ENCODE data around the gene BPIFB6.

BPIFB6 gene

DNA sequence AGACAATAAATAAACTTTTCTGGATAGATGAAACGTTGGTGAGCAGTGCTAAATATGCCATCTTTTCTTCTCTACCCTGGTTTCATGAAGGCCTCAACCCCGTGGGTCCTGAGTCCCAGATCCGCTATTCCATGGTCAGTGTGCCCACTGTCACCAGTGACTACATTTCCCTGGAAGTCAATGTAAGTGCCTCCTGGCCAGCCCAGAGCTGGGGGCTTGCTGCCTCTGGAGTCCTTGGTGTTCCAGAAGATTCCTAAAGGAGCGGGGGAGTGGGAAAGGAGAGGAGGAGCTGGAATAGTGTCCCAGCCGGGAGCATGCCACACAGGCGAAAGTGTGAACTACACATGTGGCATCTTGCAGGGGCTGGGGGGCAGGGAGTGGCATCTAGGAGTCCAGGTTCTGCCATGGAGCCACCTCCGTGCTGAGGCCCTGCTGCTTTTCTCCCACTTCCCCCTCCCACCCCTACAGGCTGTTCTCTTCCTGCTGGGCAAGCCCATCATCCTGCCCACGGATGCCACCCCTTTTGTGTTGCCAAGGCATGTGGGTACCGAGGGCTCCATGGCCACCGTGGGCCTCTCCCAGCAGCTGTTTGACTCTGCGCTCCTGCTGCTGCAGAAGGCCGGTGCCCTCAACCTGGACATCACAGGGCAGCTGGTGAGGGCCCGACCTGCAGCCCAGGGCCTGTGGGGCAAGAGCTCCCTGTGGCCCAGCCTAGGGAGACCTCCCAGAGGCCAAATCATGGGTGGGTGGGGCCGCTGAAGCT is 13.1 kb upstream of the BPIFB6 start:
- H3K27me3 ChIP-seq (ENCODE audit: insufficient read depth, low read depth, severe bottlenecking) = no peaks in the 10 kb centered on the region
- H3K27ac ChIP-seq = no peak overlapping the region
- no peak for DNase-seq
- no peaks in the 10 kb centered on the region for H3K9me3 ChIP-seq (ENCODE audit: severe bottlenecking)
- H3K4me3 ChIP-seq (ENCODE audit: low read depth, low read length) = no peak overlapping the region
- TF ChIP-seq, protein P1, sequence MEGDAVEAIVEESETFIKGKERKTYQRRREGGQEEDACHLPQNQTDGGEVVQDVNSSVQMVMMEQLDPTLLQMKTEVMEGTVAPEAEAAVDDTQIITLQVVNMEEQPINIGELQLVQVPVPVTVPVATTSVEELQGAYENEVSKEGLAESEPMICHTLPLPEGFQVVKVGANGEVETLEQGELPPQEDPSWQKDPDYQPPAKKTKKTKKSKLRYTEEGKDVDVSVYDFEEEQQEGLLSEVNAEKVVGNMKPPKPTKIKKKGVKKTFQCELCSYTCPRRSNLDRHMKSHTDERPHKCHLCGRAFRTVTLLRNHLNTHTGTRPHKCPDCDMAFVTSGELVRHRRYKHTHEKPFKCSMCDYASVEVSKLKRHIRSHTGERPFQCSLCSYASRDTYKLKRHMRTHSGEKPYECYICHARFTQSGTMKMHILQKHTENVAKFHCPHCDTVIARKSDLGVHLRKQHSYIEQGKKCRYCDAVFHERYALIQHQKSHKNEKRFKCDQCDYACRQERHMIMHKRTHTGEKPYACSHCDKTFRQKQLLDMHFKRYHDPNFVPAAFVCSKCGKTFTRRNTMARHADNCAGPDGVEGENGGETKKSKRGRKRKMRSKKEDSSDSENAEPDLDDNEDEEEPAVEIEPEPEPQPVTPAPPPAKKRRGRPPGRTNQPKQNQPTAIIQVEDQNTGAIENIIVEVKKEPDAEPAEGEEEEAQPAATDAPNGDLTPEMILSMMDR (IDR thresholded peaks at IDR 0.05; ENCODE audit: low read depth, low read length) = no peak
- no peaks in the 10 kb centered on the region for H3K36me3 ChIP-seq

DNA sequence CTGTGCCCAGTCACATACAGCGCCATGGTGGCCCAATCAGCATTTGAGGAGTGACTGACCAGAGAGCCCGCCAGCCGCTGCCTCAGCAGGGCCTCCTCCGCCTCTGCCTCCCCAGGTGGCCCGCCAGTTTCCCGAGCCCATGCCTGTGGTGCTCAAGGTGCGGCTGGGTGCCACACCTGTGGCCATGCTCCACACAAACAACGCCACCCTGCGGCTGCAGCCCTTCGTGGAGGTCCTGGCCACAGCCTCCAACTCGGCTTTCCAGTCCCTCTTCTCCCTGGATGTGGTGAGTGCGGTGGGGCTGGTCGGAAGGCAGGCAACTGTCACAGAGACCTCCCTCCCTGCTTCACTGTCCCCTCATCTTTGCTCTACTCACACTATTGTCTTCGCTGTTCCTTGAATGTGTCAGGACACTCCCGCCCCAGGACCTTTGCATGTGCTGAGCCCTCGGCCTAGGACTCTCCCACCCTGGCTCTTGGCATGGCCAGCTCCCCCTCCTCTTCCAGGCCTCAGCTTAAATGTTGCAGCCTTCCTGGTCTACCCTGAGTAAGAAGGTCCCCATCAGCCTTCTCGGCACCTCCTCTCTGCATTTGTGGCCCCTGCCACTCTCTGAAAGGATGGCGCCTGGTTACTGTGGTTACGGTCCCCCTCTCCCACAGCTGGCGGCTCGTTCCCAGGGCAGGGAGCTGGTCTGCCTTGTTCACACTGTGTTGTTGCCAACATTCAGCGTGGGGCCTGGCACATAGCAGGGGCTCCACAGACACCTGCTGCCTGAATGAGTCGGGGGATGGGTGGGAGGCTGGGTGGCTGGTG is 11.8 kb upstream of the BPIFB6 start:
- no peaks in the 10 kb centered on the region for H3K36me3 ChIP-seq
- no peak for DNase-seq
- TF ChIP-seq, protein P1 (IDR thresholded peaks at IDR 0.05; ENCODE audit: low read depth, low read length) = no peak
- H3K4me3 ChIP-seq (ENCODE audit: low read depth, low read length) = no peak overlapping the region
- no peaks in the 10 kb centered on the region for H3K27me3 ChIP-seq (ENCODE audit: insufficient read depth, low read depth, severe bottlenecking)
- no peaks in the 10 kb centered on the region for H3K9me3 ChIP-seq (ENCODE audit: severe bottlenecking)
- H3K27ac ChIP-seq = no peak overlapping the region

- no peak for DNase-seq
- Histone ChIP-seq H3K4me3 (ENCODE audit: low read depth, low read length) (no peak overlapping the region), H3K27me3 (ENCODE audit: insufficient read depth, low read depth, severe bottlenecking) (no peaks in the 10 kb centered on the region), H3K27ac (no peak overlapping the region), H3K9me3 (ENCODE audit: severe bottlenecking) (no peaks in the 10 kb centered on the region), H3K36me3 (no peaks in the 10 kb centered on the region)
- TF ChIP-seq, protein P1 (IDR thresholded peaks at IDR 0.05; ENCODE audit: low read depth, low read length) = no peak
Measured at GRCh38 chr20:33020278-33021161, 10.9 kb upstream of the BPIFB6 start.

- H3K27ac ChIP-seq = no peak overlapping the region
- H3K36me3 ChIP-seq = no peaks in the 10 kb centered on the region
- no peaks in the 10 kb centered on the region for H3K9me3 ChIP-seq (ENCODE audit: severe bottlenecking)
- TF ChIP-seq, protein P1 (IDR thresholded peaks at IDR 0.05; ENCODE audit: low read depth, low read length) = no peak
- no peak for DNase-seq
- no peaks in the 10 kb centered on the region for H3K27me3 ChIP-seq (ENCODE audit: insufficient read depth, low read depth, severe bottlenecking)
- H3K4me3 ChIP-seq (ENCODE audit: low read depth, low read length) = no peak overlapping the region
Measured at GRCh38 chr20:33021879-33022278, 9.6 kb upstream of the BPIFB6 start.

DNA sequence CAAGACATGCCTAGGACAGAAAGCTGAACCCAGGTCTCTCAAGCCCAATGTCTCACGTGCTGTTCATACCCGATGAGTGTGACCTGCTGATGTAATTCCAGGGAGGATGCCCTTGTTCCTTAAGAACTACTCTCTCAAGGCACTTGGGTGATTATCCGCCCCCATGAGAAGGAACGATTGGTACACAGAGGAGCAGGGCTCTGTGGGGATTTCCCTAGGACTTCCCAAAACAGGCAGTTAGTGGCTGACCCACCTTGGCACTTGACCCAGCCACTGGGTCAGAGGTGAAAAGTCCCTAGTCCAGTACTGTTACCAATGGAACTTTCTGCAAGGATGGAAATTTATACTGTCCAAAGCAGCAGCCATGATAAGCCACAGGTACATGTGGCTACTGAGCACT is 9.2 kb upstream of the BPIFB6 start:
- Histone ChIP-seq H3K27ac (no peak overlapping the region), H3K9me3 (ENCODE audit: severe bottlenecking) (no peaks in the 10 kb centered on the region), H3K27me3 (ENCODE audit: insufficient read depth, low read depth, severe bottlenecking) (no peaks in the 10 kb centered on the region), H3K36me3 (no peaks in the 10 kb centered on the region), H3K4me3 (ENCODE audit: low read depth, low read length) (no peak overlapping the region)
- no peak for DNase-seq
- TF ChIP-seq, protein P1 (IDR thresholded peaks at IDR 0.05; ENCODE audit: low read depth, low read length) = no peak

All from WERI-Rb-1 (cell line).